CD4-positive, alpha-beta T cell treated with Interleukin-17A for 1 hour (primary cell): ENCODE measurements around the gene C22orf23.
"Not testable (repeated sequence)": the region's sequence is repeated elsewhere in the genome, so short reads cannot be mapped to it uniquely, and the experiment has no call there.

Experiments used
- DNase-seq: peaks from one replicate; pipeline ENCODE4 v3.0.0-alpha.2; 2020

Gene C22orf23

DNA sequence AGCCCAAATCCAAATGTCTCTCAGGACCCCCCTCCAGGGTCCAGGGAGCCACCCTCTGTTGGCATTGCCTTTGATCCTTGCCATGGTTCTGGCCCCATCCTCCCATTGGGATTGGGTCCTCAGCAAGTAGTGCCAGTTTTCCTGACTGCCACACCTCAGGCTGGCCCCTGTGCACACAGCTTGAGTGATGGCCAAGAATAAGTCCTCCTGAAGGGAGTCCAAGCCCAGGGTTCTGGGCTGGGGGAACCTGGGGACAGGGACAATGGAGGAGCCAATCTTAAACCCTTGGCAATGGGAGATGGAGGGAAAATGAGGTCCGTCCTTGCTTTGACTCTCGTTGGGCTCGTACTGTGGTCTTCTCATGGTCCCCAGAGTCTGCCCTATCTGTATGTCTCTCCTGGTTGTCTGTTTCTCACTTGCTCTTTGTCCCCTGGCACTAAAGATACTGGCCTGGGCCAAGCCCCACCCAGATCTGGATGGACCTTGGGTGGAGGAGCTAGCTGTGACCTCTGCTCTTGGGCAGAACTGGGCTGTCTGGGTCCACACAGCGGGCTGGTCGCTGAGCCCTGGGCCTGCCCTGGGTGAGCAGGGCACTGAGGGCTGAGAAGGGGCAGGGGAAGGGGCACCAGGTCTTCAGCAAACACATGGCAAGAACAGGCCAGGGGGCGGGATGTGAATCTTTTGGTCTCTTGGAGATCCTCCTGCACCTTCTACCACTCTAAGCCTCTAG is 28.0 kb upstream of the C22orf23 start:
- no peak for DNase-seq

DNA sequence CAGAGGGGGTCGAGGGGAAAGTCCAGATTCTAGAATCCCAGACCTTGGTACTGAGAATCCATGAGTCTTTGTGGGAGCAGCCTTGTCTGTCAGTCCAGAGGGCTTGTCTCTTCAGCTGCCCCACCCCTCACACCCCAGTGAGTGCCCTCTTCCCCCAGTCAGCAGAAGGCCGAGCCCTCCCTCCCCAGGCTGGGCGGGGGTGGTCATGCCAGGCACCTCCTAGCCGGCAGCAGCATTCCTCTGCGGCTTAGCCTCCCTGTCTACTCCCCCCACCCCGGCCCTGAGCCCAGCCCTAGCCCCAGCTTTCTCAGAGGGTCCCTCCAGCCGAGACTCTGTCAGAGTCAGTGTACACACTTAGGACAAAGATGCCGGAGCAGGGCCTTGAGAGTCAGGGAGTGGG is 26.4 kb upstream of the C22orf23 start:
- no peak for DNase-seq

DNA sequence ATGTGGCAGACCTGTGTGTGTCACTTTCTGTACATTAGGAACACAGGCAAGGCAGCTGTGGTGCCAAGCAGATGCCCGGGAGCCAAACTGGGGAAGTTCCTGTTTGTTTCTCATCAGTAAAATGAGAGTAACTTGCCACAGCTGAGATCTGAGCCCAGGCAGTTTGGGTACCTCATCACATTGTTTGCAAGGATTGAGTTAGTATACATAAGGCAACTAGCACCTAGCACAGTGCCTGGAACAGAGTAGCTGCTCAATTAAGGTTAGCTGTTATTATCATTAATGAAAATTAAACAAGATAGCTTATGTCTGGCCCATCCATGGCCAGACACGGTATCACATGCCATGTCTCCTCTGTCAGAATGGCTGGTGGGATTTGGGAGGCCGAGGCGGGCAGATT is 23.1 kb upstream of the C22orf23 start:
- no peak for DNase-seq

DNA sequence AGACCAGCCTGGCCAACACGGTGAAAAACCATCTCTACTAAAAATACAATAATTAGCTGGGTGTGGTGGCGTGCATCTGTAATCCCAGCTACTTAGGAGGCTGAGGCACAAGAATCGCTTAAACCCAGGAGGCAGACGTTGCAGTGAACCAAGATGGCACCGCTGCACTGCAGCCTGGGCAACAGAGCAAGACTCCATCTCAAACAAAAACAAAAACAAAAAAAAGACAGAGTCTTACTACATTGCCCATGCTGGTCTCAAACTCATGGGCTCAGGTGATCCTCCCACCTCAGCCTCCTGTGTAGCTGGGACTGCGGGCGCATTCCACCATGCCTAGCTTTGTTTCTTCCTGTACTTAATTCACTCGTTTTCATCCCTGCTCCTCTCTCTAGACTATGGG is 22.6 kb upstream of the C22orf23 start:
- not testable (repeated sequence) for DNase-seq

DNA sequence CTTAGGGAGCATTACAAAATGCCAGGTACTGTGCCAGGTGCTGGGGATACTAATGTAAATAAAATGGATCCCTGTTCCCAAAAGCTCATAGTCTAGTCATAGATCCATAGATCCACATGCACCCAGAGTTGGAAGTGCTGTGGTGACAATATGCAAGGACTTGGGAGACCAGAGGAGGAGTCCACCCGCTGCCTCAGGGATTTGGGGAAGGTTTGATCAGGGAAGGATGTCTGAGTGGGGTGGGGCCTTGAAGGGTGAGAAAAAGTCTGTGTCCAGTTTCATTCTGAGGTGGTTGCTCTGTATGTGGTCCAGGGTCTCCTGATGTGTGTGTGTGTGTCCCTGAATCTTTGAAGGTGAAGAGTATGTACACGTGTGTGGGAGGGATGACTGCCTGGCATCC is 21.8 kb upstream of the C22orf23 start:
- DNase-seq, result no peak

DNA sequence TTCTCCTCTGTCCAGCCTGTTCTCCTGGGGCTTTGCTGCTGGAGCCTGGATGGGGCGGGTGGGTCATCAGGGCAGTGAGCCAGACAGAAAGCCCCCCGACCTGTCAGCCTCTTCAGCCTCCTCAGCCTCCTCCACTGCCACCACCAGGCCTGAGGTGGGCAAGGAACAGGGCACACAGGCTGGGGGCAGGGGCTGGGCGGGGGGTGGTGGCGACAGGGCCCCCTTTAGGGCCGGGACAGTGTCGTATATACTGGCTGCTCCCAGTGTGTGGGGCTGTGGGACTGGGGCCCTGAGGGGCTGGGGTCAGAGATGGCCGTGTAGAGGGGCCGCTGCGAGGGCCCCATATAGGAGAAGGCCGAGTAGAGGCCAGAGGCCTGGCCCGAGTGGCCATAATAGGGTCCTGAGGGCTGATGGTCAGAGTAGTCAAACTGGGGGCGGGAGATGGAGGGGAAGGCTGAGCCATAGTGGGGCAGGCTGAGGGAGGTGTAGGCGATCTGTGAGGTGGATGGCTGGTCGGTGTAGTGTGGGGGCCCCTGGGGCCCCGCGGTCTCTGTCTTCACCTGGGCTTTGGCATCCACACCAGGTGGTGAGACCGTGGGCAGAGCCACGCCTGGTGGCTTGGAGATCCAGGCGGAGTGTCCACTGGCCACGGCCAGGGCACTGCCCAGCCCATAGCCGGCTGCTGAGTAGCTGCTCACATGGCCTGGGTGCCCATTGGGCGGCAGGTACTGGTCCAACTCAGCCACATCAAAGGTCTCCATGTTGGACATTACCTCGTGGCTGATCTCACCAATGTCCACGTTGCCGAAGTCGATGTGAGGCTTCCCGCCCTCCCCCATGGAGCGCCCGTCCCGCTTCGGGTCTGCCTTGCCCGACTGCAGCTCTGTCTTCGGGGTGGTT is 20.1 kb upstream of the C22orf23 start:
- no peak for DNase-seq

DNA sequence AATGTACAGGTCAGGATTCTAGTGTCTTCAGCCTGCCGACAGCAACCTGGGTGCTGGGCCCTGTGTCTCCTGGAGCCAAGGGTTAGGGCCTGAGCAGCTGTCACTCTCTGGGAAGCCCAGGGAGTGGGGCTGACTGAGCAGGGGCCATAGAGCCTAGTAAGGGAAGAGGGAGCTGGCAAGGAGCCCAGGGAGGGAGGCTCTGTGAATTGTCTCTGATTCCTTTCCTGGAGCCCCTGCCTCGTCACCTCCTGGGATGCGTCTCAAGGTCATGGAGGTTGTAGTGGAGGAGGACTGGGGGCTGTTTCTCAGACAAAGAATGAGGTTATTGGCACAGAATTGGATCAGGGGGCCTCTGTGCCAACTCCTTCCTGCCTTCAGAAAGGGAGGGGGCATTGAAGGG is 19.1 kb upstream of the C22orf23 start:
- no peak for DNase-seq

DNA sequence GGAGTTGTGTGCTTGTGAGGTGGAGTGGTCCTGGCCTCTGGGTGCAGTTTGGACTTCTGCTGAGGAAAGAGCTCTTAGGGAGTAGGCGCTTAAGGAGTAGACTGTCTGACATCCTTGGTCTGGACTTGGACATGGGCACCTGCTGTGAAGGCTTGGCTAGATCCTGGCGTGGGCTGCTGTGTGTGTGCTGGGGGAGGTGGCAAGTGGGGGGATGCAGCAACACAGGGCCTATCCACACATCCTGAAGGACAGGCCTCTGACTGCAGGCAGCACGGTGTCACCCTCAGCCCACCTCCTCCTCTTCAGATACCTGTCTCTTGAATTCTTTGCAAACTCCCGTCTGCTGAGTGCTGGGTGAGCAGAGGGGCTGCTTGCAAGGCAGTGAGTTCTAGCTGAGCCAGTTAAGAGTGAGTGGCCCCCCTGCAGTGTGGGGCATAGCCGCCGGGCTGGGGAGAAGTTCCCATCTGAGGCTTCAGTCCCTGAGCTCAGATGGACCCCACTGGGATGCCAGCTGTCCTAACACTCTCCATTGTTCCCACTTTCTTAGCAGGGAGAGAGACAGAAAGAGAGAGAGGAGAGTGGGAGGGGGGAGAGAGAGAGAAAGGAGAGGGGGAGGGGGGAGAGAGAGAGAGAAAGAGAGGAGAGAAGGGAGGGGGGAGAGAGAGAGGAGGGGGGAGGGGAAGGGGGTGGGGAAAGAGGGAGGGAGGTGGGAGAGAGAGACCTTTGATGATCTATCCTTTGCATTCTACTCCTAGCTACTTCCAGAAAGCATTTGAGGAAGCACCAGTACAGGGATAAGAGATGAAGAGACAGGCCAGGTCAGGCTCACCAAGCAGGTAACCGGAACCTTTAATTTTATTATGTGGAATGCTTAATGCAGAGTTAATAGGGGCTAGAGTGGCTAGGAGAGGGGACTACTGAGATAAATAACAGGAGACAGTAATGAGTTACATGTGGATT is 18.4 kb upstream of the C22orf23 start:
- DNase-seq, result no peak

DNA sequence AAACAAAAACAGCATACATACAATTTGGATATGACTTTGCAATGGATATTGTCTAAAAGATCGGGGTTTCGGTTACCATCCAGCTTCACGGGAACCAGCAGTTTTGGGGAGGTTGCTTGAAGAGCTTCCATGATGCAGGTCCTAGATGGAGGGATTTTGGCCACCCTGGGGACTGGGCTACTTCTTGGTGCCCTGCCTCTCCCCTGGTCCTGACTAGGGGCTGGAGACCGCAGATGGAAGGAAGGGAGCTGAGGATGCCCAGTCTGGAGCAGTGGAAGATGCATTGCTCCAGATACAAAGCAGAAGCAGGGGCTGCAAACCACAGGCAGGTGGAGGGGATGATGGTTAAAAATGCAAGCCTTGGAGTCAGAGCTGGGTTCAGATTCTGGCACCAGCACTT is 17.5 kb upstream of the C22orf23 start:
- DNase-seq, result no peak

DNA sequence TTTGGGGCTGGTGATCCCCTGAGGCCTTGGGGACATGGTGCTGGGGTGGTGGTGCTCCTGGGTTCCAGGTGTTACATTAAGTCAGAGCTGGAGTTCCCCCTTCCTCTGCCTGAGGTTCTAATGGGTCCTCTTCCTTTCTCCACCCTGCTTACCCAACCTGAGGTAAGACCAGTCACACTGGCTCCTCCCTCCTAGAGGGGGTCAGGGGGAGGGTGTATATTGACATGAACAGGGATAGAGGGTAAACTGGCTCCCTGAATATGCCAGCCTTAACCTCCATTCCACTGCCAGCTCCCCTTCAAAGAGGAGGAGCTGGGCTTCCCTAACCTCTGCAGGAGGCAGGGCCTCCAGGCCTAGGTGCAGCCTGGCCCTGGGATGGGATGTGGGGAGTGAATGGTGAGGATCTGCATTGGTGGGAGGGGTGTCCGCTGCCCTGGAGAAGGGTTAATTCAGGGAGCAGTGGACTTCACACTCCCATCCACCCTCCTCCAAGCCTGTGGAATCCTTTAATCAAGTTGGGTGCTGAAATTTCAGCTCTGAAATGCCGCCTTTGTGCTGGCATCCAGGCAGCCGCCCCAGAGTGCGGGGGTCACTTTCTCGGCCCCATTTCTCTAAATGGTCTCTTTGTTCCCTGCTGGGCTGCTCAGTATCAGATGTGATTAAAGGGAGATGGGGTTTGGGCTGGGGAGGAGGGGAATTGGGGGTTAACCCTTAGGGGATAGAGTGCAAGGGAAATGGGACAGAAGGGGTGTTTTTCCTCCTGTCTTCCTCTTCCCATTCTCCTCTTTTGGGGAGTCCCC is 15.3 kb upstream of the C22orf23 start:
- no peak for DNase-seq

DNA sequence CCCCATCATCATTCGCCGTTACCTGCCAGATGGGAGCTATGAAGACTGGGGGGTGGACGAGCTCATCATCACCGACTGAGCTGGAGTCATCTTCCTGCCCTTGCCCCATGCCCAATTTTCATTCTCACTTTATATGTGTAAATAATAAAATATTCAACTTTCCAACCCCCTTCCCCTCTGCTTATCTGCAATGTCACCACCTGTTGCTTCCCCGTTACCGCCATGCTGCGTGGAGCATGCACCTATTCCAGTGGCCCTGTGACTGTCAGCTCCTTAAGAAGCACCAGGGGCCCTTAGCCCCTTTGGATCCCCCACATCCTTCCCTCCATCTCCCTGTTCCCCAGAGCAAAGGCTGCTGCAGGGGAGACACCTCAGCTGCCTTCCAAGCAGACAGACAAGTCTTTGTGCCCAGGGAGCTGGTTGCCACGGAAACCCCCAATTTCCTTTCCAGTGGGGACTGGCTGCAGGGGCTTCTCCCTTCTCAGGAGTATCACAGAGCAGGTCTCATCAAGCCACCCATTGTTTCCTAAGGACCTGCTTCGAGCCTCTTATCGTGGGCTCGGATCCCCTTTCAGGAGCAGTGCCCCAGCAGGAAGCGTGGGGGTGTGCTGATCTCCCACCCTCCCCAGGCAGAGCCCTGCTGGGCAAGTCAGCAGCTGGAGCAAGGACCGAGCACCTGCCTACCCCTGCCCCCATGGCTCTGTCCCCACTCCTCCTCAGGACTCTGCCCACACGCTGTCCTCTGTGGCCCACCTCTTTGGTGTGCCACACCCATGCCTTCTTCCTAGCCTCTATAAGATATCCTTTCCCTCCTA is 14.4 kb upstream of the C22orf23 start:
- no peak for DNase-seq

DNA sequence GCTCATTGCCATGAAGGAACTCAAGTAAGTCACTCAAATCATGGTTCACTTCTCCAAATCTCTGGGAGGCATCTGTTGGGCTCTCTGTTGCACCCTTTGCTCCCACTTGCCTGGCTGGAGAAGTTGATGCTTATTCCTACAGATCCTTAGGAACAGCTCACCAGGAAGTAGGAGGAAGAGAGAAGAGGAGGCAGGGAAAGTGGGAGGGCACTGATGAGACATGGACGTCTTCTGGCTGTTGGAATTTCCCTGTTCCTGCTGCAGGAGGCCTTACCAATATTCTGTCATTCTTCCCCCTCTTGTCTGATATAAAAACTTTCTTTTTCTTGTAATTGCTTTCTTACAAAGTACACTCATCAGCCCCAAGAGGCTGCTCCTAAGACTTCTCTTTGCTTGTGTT is 13.7 kb upstream of the C22orf23 start:
- no peak for DNase-seq

DNA sequence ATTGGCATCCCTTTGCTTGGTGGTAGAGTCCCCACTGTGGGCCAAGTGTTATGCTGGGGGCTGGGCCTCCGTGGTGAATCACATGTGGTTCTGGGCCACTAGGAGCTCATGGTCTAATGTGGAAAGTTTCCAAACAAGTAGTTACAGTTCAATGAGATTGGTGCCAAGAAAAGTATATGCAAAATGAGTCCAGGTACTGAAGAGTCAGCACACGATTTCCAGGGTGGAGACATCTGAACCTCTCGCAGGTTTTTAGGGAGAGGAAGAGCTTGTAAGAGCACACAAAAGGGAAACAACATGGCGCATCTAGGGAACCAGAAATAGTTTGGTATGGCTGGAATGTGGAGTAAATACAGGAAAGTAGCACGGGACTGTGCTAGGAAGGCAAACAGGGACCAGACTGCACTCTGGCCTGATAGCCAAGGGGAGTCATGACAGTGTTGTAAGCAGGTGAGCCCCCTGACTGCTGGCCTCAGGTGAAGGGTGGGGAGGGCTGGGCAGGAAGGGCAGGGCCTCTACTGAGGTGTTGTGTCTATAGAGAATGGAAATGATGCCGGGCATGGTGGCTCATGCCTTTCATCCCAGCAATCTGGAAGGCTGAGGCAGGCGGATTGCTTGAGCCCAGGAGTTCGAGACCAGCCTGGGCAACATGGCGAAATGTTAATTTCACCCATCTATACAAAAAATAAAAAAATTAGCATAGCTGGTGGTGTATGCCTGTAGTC is 12.7 kb upstream of the C22orf23 start:
- DNase-seq, result no peak

DNA sequence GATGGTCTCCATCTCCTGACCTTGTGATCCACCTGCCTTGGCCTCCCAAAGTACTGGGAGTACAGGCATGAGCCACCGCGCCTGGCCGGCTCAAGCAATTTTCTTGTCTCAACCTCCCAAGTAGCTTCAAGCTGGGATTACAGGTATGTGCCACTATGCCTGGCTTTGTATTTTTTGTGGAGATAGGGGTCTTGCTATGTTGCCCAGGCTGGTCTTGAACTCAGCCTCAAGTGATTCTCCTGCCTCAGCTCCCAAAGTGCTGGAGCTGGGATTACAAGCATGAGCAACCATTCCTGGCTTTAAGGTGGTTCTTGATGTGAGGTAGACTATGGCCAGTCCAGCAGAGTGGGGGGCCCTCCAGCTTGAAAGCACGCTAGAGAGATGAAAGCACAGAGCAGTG is 7.7 kb upstream of the C22orf23 start:
- DNase-seq, result no peak

DNA sequence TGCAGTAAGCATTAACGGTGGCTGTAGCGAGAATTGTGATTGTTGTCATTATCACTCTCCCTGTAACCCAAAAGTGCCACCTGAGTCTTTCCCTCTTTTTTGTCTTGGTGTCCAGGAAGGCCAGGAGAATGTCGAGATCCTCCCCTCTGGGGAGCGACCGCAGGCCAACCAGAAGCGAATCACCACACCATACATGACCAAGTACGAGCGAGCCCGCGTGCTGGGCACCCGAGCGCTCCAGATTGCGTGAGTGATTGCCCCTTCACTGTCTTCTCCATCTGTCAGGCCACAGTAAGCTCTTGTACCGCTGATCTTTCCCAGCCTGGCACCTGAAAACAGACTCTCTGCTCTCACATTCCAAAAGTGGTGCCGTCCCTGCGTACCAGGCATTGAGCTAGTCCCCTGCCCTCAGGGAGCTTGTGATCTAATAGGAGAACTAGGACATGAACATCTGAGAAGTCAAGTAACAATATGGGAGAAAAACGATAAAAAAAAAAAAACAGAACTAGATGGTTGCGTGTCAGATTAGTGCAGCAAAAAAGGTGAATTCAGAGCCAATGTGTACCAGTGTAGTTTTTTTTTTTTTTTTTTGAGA is 5.9 kb upstream of the C22orf23 start:
- no peak for DNase-seq

DNA sequence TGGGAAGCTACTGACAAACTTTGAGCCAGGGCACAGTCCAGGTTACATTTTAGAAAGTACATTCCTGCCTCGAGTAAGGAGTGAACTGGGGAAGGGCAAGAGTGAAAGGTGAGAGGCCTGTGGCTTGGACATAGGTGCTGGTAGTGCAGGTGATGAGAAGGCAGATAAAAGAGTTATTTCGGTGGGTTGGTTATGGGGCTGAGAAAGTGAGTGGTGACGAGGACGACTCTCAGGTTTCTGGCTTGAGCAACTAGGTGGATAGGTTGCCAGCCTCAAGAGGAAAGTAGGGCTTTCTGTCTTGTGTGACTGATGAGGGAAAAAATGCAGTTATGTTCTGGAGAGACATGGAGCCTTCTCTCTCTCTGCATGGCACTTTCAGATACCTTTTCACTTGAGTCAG is 3.8 kb upstream of the C22orf23 start:
- DNase-seq, result no peak

DNA sequence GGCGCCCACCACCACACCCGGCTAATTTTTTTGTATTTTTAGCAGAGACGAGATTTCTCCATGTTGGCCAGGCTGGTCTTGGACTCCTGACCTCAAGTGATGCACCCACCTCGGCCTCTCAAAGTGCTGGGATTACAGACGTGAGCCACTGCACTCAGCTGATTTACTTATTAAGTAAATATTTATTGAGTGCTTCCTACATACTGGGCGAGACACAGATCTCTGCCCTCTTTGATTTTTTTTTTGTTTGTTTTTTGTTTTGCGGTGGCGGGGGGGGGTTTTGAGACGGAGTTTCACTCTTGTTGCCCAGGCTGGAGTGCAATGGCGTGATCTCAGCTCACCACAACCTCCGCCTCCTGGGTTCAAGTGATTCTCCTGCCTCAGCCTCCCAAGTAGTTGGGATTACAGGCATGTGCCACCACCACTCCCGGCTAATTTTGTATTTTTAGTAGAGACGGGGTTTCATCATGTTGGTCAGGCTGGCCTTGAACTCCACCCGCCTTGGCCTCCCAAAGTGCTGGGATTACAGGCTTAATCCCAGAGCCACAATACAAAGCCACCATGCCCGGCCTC is 2.5 kb upstream of the C22orf23 start:
- not testable (repeated sequence) for DNase-seq

DNA sequence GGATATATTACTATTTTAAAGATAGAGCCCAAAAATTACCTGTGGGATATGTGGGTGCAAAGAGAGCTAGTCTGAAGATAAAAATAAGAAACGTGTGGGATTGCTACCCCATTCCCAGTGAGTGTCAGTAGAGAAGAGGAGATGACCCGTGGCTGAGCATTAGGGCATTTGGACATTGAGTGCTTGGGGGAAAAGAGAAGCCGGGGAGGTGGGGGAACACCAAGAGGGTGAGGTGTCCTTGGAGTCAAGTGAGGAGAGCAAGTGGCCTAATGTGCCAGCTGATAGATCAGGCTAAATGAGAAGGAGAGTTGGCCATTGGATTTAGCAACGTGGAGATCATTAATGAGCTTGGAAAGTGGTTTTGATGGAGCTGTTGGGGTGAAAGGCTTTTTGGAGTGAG is 1.3 kb upstream of the C22orf23 start:
- DNase-seq, result no peak

DNA sequence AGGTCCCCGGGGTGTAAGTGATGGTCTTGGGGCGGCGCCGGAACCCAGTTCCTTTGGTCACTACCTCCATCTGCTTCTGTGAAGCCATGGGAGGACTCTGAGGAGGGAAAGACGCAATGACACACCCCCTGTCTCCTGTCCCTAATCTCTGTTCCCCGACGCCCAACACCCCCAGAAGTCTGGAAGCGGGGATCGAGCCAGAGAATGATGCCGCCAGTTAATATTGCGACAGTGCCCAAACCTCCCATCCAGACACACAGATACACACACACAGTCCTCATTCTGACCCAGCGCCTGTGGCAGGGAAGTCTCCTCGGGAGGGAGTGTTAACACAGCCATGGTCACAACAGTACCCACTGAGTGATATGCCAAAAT is 352 bp downstream of the C22orf23 start:
- no peak for DNase-seq

DNA sequence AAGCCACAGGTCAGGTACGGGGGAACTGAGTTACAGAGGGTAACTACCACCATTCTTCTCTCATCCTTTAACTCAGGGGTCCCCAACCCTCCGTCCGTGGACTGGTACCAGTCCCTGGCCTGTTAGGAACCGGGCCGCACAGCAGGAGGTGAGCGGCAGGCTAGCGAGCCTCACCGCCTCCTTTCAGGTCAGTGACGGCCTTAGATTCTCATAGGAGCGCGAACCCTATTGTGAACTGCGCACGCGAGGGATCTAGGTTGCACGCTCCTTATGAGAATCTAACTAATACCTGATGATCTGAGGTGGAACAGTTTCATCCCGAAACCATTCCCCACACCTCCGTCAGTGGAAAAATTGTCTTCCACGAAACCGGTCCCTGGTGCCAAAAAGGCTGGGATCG is 772 bp downstream of the C22orf23 start:
- DNase-seq, result not testable (repeated sequence)
